Vagina (tissue), 2 donors: ENCODE measurements around the gene ALG8.

Experiments
- POLR2A ChIP-seq, 2 donors: fragments of 450-650 bp; IDR thresholded peaks; one replicate each; pipeline ENCODE4 v1.6.1; 2017; ENCODE audit warnings: antibody characterized with exemption in 2 of 2, mild to moderate bottlenecking in 2 of 2, moderate library complexity in 2 of 2
- POLR2AphosphoS5 ChIP-seq, 2 donors: sonication (generic); formaldehyde crosslinking; IDR thresholded peaks; one replicate each; pipeline ENCODE4 v1.9.0; 2017; ENCODE audit warnings: antibody characterized with exemption in 2 of 2, mild to moderate bottlenecking in 2 of 2, low read depth in 1 of 2; ENCODE audit not compliant: insufficient read depth in 1 of 2
- TF ChIP-seq, protein P1 (sequence below), 3 experiments: fragments of 450-650 bp in 2 of 3; fragments of 200-600 bp in 1 of 3; sonication (generic) in 1 of 3; IDR thresholded peaks; one replicate each; pipeline ENCODE4 v1.5.1; 2017 to 2019; ENCODE audit warnings: antibody characterized with exemption in 3 of 3, mild to moderate bottlenecking in 2 of 3, moderate library complexity in 2 of 3

GRCh38 chr11:78079232-78080083 is 60.0 kb downstream of the ALG8 start, which contains the start of gene NDUFC2:
- TF ChIP-seq POLR2A (IDR thresholded peaks at IDR 0.05) (peak in 1 of 2 donors; percentile 40), POLR2AphosphoS5 (IDR thresholded peaks at IDR 0.05; ENCODE audit: insufficient read depth in 1 of 2, low read depth in 1 of 2) (peak; percentile 77 to 83)
- TF ChIP-seq, protein P1, sequence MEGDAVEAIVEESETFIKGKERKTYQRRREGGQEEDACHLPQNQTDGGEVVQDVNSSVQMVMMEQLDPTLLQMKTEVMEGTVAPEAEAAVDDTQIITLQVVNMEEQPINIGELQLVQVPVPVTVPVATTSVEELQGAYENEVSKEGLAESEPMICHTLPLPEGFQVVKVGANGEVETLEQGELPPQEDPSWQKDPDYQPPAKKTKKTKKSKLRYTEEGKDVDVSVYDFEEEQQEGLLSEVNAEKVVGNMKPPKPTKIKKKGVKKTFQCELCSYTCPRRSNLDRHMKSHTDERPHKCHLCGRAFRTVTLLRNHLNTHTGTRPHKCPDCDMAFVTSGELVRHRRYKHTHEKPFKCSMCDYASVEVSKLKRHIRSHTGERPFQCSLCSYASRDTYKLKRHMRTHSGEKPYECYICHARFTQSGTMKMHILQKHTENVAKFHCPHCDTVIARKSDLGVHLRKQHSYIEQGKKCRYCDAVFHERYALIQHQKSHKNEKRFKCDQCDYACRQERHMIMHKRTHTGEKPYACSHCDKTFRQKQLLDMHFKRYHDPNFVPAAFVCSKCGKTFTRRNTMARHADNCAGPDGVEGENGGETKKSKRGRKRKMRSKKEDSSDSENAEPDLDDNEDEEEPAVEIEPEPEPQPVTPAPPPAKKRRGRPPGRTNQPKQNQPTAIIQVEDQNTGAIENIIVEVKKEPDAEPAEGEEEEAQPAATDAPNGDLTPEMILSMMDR (IDR thresholded peaks at IDR 0.05) = no peak
